OCI-LY7 (cell line): ENCODE data around the gene GNG3. TPM values are rescaled to one million over a fixed set of nuclear protein-coding genes. Genes with fewer than 3 reads are reported as not detected.

Experiments used
- BruUV-seq: library from RNA; stranded (reverse); fragments of 400-500 nt; replicated peaks from 2 replicates; lab custom pipeline; 2021; lab: Mats Ljungman, UMichigan
- CTCF ChIA-PET: fragments of 300-600 bp; sonication (Branson Sonifier 250); formaldehyde crosslinking; loops from one replicate; lab custom pipeline; 2022; ENCODE audit warnings: antibody characterized with exemption; ENCODE audit not compliant: unreplicated experiment; lab: Charles Lee
- POLR2A ChIA-PET: fragments of 300-600 bp; sonication (Branson Sonifier 250); formaldehyde crosslinking; loops from one replicate; lab custom pipeline; 2022; ENCODE audit warnings: antibody characterized with exemption; lab: Charles Lee
- DNase-seq: peaks from one replicate; pipeline ENCODE4 v3.0.0-alpha.2; 2015; ENCODE audit warnings: low spot score
- H2AFZ ChIP-seq: fragments of 200-600 bp; sonication (generic), shearing (Covaris generic); 2 replicates; pipeline ENCODE4 v1.6.1; 2014; ENCODE audit warnings: mild to moderate bottlenecking, antibody characterized with exemption, low read length, moderate library complexity
- H3K27ac ChIP-seq: fragments of 200-600 bp; sonication (generic); 2 replicates; pipeline ENCODE4 v1.5.1; 2014; ENCODE audit warnings: mixed run types, low read depth, mild to moderate bottlenecking, moderate library complexity, low read length, inconsistent platforms; ENCODE audit not compliant: poor library complexity, severe bottlenecking
- H3K36me3 ChIP-seq: fragments of 200-600 bp; sonication (generic); 2 replicates; pipeline ENCODE4 v1.6.1; 2014; ENCODE audit warnings: mild to moderate bottlenecking, antibody characterized with exemption, low read length, moderate library complexity, mixed read lengths; ENCODE audit not compliant: insufficient read depth
- H3K4me1 ChIP-seq: fragments of 200-600 bp; sonication (generic); 2 replicates; pipeline ENCODE4 v1.5.1; 2014; ENCODE audit warnings: mild to moderate bottlenecking, low read length; ENCODE audit not compliant: insufficient read depth, poor library complexity, severe bottlenecking
- H3K4me2 ChIP-seq: fragments of 200-600 bp; sonication (generic); 2 replicates; pipeline ENCODE4 v1.6.1; 2014; ENCODE audit warnings: mild to moderate bottlenecking, low read length
- H3K4me3 ChIP-seq: fragments of 200-600 bp; sonication (generic); 2 replicates; pipeline ENCODE4 v1.5.1; 2014; ENCODE audit warnings: mild to moderate bottlenecking, low read depth, low read length; ENCODE audit not compliant: poor library complexity, severe bottlenecking
- H3K79me2 ChIP-seq: fragments of 200-600 bp; sonication (generic); 2 replicates; pipeline ENCODE4 v1.6.1; 2016; ENCODE audit warnings: low read depth, mild to moderate bottlenecking, low read length, moderate library complexity, mixed read lengths; ENCODE audit not compliant: insufficient read depth
- H3K9me2 ChIP-seq: fragments of 200-600 bp; sonication (generic); 2 replicates; pipeline ENCODE4 v1.6.1; 2016; ENCODE audit warnings: mild to moderate bottlenecking, low read length, mixed read lengths; ENCODE audit not compliant: insufficient read depth
- H3K9me3 ChIP-seq: fragments of 200-600 bp; sonication (generic); 2 replicates; pipeline ENCODE4 v1.6.1; 2014; ENCODE audit warnings: mild to moderate bottlenecking, mixed run types, low read length, mixed read lengths
- H4K20me1 ChIP-seq: fragments of 200-600 bp; sonication (generic); 2 replicates; pipeline ENCODE4 v1.6.1; 2014; ENCODE audit warnings: mild to moderate bottlenecking, antibody characterized with exemption, low read length, moderate library complexity, mixed read lengths; ENCODE audit not compliant: insufficient read depth
- EZH2phosphoT487 ChIP-seq: fragments of 200-600 bp; sonication (generic); IDR thresholded peaks from 2 replicates; pipeline ENCODE4 v1.6.1; 2018; ENCODE audit warnings: low read depth, borderline replicate concordance, mild to moderate bottlenecking, mixed run types, antibody characterized with exemption, low read length, moderate library complexity, mixed read lengths
- intact Hi-C: fragments of 100-400 bp; cut with micrococcal nuclease; formaldehyde crosslinking; loops from one replicate; pipeline ENCODE4 v1.10.0; 2022; ENCODE audit not compliant: unreplicated experiment
- total RNA-seq, 2 experiments: library from RNA; depleted of rRNA in 1 of 2; stranded (reverse); fragments of >200 nt in 1 of 2; shearing (Covaris generic) in 1 of 2; gene quantifications; 2 replicates each; pipeline ENCODE4 v1.2.3, GENCODE V29; 2014 to 2022
- TF ChIP-seq, protein P1 (sequence below): fragments of 200-600 bp; sonication (generic); conservative IDR thresholded peaks from 2 replicates; pipeline ENCODE4 v1.5.1; 2014; ENCODE audit warnings: mild to moderate bottlenecking, antibody characterized with exemption, low read length, moderate library complexity, mixed read lengths

The GNG3 gene
- total RNA-seq, 2 experiments from 2014 or later = not detected

DNA sequence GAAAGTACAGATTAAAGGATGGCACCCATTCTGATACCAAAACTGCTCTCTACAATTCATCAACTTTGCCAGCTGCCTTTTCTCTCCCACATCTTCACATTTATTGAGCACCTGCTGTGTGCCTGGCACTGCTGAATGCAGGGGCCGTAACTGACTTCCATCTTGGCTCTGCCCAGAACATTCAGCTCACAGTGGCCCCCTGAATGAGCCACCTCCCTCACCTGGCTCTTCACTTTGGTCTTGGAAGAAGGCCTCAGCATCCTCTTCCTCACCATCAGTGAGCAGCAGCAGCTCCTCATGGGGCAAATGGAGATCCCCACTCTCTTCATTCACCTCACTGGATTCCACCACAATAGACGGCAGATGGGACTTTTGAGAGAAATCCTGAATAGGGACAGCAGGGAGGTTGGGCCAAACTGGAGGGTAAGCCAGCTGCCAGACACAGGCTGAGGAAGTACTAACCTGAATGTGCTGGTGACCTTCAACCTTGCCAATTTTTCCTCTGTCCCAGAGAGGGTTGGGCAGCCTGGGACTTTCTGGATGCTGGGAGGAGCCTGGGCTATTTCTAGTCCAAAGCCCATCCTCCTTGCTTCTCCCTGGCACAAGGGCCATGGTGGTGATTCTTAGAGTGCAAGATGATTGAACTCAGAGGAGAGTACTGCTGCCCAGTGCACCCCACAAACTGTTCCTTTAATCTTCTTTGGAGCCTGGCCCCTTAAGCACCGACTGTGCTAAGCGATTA is 37.9 kb upstream of the GNG3 start:
- Histone ChIP-seq H3K4me3 (peak overlapping the region; percentile 1), H3K4me1 (peaks cover 59% of the 10 kb centered on the region), H3K27ac (peak overlapping the region; percentile 39), H3K9me2 (no peaks in the 10 kb centered on the region), H3K4me2 (peak overlapping the region; percentile 85), H3K79me2 (peaks cover 69% of the 10 kb centered on the region), H2AFZ (no peak overlapping the region), H3K36me3 (peaks cover 56% of the 10 kb centered on the region), H4K20me1 (peaks cover 6% of the 10 kb centered on the region; the same call in 1 of the 2 replicates), H3K9me3 (no peaks in the 10 kb centered on the region)
- no TSS peak for BruUV-seq
- no peak for DNase-seq
- TF ChIP-seq EZH2phosphoT487 = no peak
- TF ChIP-seq, protein P1, sequence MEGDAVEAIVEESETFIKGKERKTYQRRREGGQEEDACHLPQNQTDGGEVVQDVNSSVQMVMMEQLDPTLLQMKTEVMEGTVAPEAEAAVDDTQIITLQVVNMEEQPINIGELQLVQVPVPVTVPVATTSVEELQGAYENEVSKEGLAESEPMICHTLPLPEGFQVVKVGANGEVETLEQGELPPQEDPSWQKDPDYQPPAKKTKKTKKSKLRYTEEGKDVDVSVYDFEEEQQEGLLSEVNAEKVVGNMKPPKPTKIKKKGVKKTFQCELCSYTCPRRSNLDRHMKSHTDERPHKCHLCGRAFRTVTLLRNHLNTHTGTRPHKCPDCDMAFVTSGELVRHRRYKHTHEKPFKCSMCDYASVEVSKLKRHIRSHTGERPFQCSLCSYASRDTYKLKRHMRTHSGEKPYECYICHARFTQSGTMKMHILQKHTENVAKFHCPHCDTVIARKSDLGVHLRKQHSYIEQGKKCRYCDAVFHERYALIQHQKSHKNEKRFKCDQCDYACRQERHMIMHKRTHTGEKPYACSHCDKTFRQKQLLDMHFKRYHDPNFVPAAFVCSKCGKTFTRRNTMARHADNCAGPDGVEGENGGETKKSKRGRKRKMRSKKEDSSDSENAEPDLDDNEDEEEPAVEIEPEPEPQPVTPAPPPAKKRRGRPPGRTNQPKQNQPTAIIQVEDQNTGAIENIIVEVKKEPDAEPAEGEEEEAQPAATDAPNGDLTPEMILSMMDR = no peak
- CTCF ChIA-PET = no interaction called here
- POLR2A ChIA-PET = interaction anchor here (0.5 to 8.3 kb wide), 8 partner anchors 11 to 1343 kb away, joined by 3 to 159 read pairs (median 4); partner anchors contain the start of genes INTS5, MARK2, MTA2 and TUT1
- intact Hi-C loops = loop anchor here (5.0 kb wide), 3 partner anchors 58 to 103 kb away; partner anchors contain the start of genes HNRNPUL2, TAF6L, TTC9C and TUT1

DNA sequence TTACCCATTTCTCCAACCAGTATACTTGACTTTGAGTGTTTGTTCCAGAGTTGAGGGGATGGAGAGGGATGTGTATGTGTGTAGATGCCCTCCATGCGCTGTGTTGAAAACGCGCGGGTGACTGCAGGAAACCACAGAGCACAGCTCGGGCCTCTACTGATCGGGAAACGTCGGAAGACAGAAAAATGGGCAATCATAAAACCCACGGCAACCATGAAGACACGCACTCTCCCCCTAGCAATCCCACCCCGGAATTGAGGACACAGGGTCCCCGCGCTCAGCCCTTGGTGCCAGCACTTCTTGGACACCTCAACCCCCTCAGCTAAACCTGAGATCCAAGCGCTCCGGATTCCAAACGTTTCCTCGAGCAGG is 36.3 kb upstream of the GNG3 start:
- TF ChIP-seq EZH2phosphoT487 = no peak
- ChIA-PET CTCF (interaction anchor here (0.6 kb wide), 1 partner anchor 246 kb away, joined by 3 read pairs; no protein-coding TSS in a partner anchor), POLR2A (interaction anchor here (0.9 to 2.5 kb wide), 11 partner anchors 8 to 184 kb away, joined by 3 to 13 read pairs (median 5); partner anchors contain the start of genes B3GAT3, BSCL2, GNG3 and MTA2)
- no peak for DNase-seq
- peaks cover 57% of the 10 kb centered on the region; the same call in 1 of the 2 replicates for H3K79me2 ChIP-seq
- peak overlapping the region; percentile 67 for H2AFZ ChIP-seq
- peak overlapping the region; percentile 81 for H3K4me3 ChIP-seq
- peak overlapping the region; percentile 73 for H3K27ac ChIP-seq
- H4K20me1 ChIP-seq = peaks cover 6% of the 10 kb centered on the region; the same call in 1 of the 2 replicates
- H3K36me3 ChIP-seq = peaks cover 58% of the 10 kb centered on the region
- H3K4me1 ChIP-seq = peaks cover 59% of the 10 kb centered on the region
- H3K9me2 ChIP-seq = no peaks in the 10 kb centered on the region
- intact Hi-C loops = loop anchor here (5.0 kb wide), 2 partner anchors 56 to 101 kb away; partner anchors contain the start of genes HNRNPUL2, TAF6L and TTC9C
- H3K4me2 ChIP-seq = peak overlapping the region; percentile 85
- no TSS peak for BruUV-seq
- H3K9me3 ChIP-seq = no peaks in the 10 kb centered on the region

DNA sequence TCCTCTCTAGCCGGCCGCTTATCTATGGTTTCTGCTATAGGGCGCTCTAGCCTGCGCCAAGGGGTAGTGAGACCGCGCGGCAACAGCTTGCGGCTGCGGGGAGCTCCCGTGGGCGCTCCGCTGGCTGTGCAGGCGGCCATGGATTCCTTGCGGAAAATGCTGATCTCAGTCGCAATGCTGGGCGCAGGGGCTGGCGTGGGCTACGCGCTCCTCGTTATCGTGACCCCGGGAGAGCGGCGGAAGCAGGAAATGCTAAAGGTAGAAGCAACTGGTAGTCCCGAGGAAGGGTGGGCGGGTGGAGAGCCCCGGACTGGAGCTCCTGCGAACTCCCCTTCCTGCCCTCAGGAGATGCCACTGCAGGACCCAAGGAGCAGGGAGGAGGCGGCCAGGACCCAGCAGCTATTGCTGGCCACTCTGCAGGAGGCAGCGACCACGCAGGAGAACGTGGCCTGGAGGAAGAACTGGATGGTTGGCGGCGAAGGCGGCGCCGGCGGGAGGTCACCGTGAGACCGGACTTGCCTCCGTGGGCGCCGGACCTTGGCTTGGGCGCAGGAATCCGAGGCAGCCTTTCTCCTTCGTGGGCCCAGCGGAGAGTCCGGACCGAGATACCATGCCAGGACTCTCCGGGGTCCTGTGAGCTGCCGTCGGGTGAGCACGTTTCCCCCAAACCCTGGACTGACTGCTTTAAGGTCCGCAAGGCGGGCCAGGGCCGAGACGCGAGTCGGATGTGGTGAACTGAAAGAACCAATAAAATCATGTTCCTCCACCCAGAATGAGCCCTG is 35.7 kb upstream of the GNG3 start, which contains the start of the genes LBHD1 and UQCC3:
LBHD1 (minus strand) TSS at position 660 of the 782 bp plus-strand sequence. CDS start 2,236 bp downstream, outside the sequence.
UQCC3 (plus strand) TSS at position 66 of the 782 bp plus-strand sequence; CDS start at position 139, 73 bp downstream.
- H3K79me2 ChIP-seq = peaks cover 51% of the 10 kb centered on the region; the same call in 1 of the 2 replicates
- H3K9me2 ChIP-seq = no peaks in the 10 kb centered on the region
- TSS peak; percentile 64 for BruUV-seq
- peak within 1 kb of the TSS; percentile 81 for H3K4me3 ChIP-seq
- DNase-seq = peak; percentile 86
- peak within 1 kb of the TSS; percentile 67 for H2AFZ ChIP-seq
- H3K9me3 ChIP-seq = no peaks in the 10 kb centered on the region
- H3K4me2 ChIP-seq = peak within 1 kb of the TSS; percentile 85
- peaks cover 57% of the 10 kb centered on the region for H3K36me3 ChIP-seq
- peaks cover 6% of the 10 kb centered on the region; the same call in 1 of the 2 replicates for H4K20me1 ChIP-seq
- ChIA-PET CTCF (interaction anchor here (0.6 kb wide), 1 partner anchor 247 kb away, joined by 3 read pairs; no protein-coding TSS in a partner anchor), POLR2A (interaction anchor here (0.5 to 2.5 kb wide), 13 partner anchors 9 to 202 kb away, joined by 3 to 13 read pairs (median 5); partner anchors contain the start of genes B3GAT3, BSCL2, GNG3 and HNRNPUL2)
- no peak for TF ChIP-seq EZH2phosphoT487
- TF ChIP-seq, protein P1 = no peak
- peaks cover 56% of the 10 kb centered on the region for H3K4me1 ChIP-seq
- intact Hi-C loops = loop anchor here (5.0 kb wide), 2 partner anchors 56 to 101 kb away; partner anchors contain the start of genes HNRNPUL2, TAF6L and TTC9C
- peak within 1 kb of the TSS; percentile 73 for H3K27ac ChIP-seq
